ENCODE measurements around the gene NFILZ. TPM values are rescaled to one million over a fixed set of nuclear protein-coding genes. Genes with fewer than 3 reads are reported as not detected.
"Not testable (repeated sequence)": the region's sequence is repeated elsewhere in the genome, so short reads cannot be mapped to it uniquely, and the experiment has no call there.

The NFILZ gene
- polyA plus RNA-seq, 1 donor (not counting 4 experiments of a cell fraction or from before 2014, with no cell fraction given) = not detected

DNA sequence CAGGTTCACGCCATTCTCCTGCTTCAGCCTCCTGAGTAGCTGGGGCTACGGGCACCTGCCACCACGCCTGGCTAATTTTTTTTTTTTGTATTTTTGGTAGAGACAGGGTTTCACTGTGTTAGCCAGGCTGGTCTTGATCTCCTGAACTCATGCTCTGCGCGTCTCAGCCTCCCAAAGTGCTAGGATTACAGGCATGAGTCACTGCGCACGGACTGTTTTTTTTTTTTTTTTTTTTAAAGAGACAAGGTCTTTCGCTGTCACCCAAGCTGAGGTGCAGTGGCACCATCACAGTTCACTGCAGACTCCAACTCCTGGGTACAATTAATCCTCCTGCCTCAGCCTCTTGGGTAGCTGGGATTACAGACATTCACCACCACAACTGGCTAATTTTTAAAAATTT lies 11.7 kb upstream of the NFILZ start:
- TF ChIP-seq, protein P1, sequence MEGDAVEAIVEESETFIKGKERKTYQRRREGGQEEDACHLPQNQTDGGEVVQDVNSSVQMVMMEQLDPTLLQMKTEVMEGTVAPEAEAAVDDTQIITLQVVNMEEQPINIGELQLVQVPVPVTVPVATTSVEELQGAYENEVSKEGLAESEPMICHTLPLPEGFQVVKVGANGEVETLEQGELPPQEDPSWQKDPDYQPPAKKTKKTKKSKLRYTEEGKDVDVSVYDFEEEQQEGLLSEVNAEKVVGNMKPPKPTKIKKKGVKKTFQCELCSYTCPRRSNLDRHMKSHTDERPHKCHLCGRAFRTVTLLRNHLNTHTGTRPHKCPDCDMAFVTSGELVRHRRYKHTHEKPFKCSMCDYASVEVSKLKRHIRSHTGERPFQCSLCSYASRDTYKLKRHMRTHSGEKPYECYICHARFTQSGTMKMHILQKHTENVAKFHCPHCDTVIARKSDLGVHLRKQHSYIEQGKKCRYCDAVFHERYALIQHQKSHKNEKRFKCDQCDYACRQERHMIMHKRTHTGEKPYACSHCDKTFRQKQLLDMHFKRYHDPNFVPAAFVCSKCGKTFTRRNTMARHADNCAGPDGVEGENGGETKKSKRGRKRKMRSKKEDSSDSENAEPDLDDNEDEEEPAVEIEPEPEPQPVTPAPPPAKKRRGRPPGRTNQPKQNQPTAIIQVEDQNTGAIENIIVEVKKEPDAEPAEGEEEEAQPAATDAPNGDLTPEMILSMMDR (optimal IDR thresholded peaks at IDR 0.05 in 1 of 3, IDR thresholded peaks at IDR 0.05 in 1 of 3, conservative IDR thresholded peaks at IDR 0.05 in 1 of 3; ENCODE audit: extremely low read depth in 1 of 3, insufficient read depth in 2 of 3, low read length in 3 of 3) = no peak
- no peak for TF ChIP-seq EZH2 (IDR thresholded peaks at IDR 0.05; ENCODE audit: low read length)
- Histone ChIP-seq H2AFZ (ENCODE audit: control insufficient read depth, low read length) (no peak overlapping the region), H3K27ac (ENCODE audit: control insufficient read depth, insufficient read depth, low read length) (no peak overlapping the region), H3K4me1 (ENCODE audit: control insufficient read depth, extremely low read depth, insufficient read depth, low read length) (no peaks in the 10 kb centered on the region), H3K79me2 (ENCODE audit: control insufficient read depth, insufficient read depth, low read length) (no peaks in the 10 kb centered on the region), H4K20me1 (ENCODE audit: control insufficient read depth, extremely low read depth, insufficient read depth, low read length) (no peaks in the 10 kb centered on the region), H3K4me2 (ENCODE audit: control insufficient read depth, extremely low read depth, insufficient read depth, low read depth, low read length) (no peak overlapping the region), H3K9me3 (ENCODE audit: control insufficient read depth, low read depth, low read length) (peaks cover 4% of the 10 kb centered on the region), H3K4me3 (ENCODE audit: control insufficient read depth in 2 of 3, extremely low read depth in 1 of 3, insufficient read depth in 2 of 3, low read depth in 1 of 3, low read length in 3 of 3) (no peak overlapping the region), H3K9ac (ENCODE audit: control insufficient read depth, extremely low read depth, insufficient read depth, low read length) (no peak overlapping the region), H3K36me3 (ENCODE audit: control insufficient read depth in 2 of 2, extremely low read depth in 1 of 2, insufficient read depth in 2 of 2, low read length in 2 of 2) (no peaks in the 10 kb centered on the region), H3K27me3 (ENCODE audit: control insufficient read depth, extremely low read depth, insufficient read depth, low read length) (no peaks in the 10 kb centered on the region), H3K9me1 (ENCODE audit: control insufficient read depth, extremely low read depth, insufficient read depth, low read length) (no peaks in the 10 kb centered on the region)
- no peak for FAIRE-seq
- dilution Hi-C loops (cut with MboI; ENCODE audit: extremely low pct_ligation_motif_present, low sequenced_read_pairs) = no loop called here
- no peak for DNase-seq (ENCODE audit: low read depth, low spot score)

DNA sequence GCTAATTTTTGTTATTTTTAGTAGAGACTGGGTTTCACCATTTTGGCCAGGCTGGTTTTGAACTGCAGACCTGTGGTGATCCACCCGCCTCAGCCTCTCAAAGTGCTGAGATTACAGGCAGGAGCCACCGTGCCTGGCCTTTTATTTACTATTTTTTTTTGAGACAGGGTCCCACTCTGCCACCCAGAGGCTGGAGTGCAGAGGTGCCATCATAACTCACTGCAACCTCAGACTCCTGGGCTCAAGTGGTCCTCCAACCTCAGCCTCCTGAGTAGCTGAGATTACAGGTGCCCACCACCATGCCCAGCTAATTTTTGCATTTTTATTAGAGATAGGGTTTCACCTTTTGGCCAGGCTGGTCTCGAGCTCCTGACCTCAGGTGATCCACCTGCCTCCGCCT lies 7.5 kb upstream of the NFILZ start:
- H3K4me2 ChIP-seq (ENCODE audit: control insufficient read depth, extremely low read depth, insufficient read depth, low read depth, low read length); H3K27ac ChIP-seq (ENCODE audit: control insufficient read depth, insufficient read depth, low read length); H3K9me1 ChIP-seq (ENCODE audit: control insufficient read depth, extremely low read depth, insufficient read depth, low read length); H3K79me2 ChIP-seq (ENCODE audit: control insufficient read depth, insufficient read depth, low read length); DNase-seq (ENCODE audit: low read depth, low spot score); H3K9ac ChIP-seq (ENCODE audit: control insufficient read depth, extremely low read depth, insufficient read depth, low read length); H3K4me3 ChIP-seq (ENCODE audit: control insufficient read depth in 2 of 3, extremely low read depth in 1 of 3, insufficient read depth in 2 of 3, low read depth in 1 of 3, low read length in 3 of 3); FAIRE-seq; H3K27me3 ChIP-seq (ENCODE audit: control insufficient read depth, extremely low read depth, insufficient read depth, low read length); H3K4me1 ChIP-seq (ENCODE audit: control insufficient read depth, extremely low read depth, insufficient read depth, low read length); H4K20me1 ChIP-seq (ENCODE audit: control insufficient read depth, extremely low read depth, insufficient read depth, low read length); H2AFZ ChIP-seq (ENCODE audit: control insufficient read depth, low read length); H3K9me3 ChIP-seq (ENCODE audit: control insufficient read depth, low read depth, low read length); H3K36me3 ChIP-seq (ENCODE audit: control insufficient read depth in 2 of 2, extremely low read depth in 1 of 2, insufficient read depth in 2 of 2, low read length in 2 of 2); dilution Hi-C loops (cut with MboI; ENCODE audit: extremely low pct_ligation_motif_present, low sequenced_read_pairs): not testable (repeated sequence)

DNA sequence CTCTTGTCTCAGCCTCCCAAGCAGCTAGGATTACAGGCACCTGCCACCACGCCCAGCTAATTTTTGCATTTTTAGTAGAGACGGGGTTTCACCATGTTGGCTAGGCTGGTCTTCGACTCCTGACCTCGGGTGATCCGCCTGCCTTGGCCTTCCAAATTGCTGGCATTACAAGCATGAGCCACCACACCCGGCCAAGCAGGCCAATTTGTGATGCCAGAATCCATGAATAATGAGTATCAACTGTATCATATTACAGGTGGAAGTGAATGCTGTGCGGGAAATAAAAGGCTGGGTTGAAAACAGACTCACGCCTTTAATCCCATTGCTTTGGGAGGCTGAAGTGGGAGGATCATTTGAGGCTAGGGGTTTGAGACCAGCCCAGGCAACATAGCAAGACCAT lies 3.6 kb upstream of the NFILZ start:
- no peak for TF ChIP-seq EZH2 (IDR thresholded peaks at IDR 0.05; ENCODE audit: low read length)
- TF ChIP-seq, protein P1 (optimal IDR thresholded peaks at IDR 0.05 in 1 of 3, IDR thresholded peaks at IDR 0.05 in 1 of 3, conservative IDR thresholded peaks at IDR 0.05 in 1 of 3; ENCODE audit: extremely low read depth in 1 of 3, insufficient read depth in 2 of 3, low read length in 3 of 3) = no peak
- H3K4me1 ChIP-seq (ENCODE audit: control insufficient read depth, extremely low read depth, insufficient read depth, low read length) = no peaks in the 10 kb centered on the region
- no peak overlapping the region for H3K4me3 ChIP-seq (ENCODE audit: control insufficient read depth in 2 of 3, extremely low read depth in 1 of 3, insufficient read depth in 2 of 3, low read depth in 1 of 3, low read length in 3 of 3)
- DNase-seq (ENCODE audit: low read depth, low spot score) = no peak
- H3K9ac ChIP-seq (ENCODE audit: control insufficient read depth, extremely low read depth, insufficient read depth, low read length) = no peak overlapping the region
- no peaks in the 10 kb centered on the region for H3K36me3 ChIP-seq (ENCODE audit: control insufficient read depth in 2 of 2, extremely low read depth in 1 of 2, insufficient read depth in 2 of 2, low read length in 2 of 2)
- FAIRE-seq = no peak
- H3K9me3 ChIP-seq (ENCODE audit: control insufficient read depth, low read depth, low read length) = peaks cover 2% of the 10 kb centered on the region
- H4K20me1 ChIP-seq (ENCODE audit: control insufficient read depth, extremely low read depth, insufficient read depth, low read length) = no peaks in the 10 kb centered on the region
- H3K79me2 ChIP-seq (ENCODE audit: control insufficient read depth, insufficient read depth, low read length) = no peaks in the 10 kb centered on the region
- no peaks in the 10 kb centered on the region for H3K9me1 ChIP-seq (ENCODE audit: control insufficient read depth, extremely low read depth, insufficient read depth, low read length)
- H2AFZ ChIP-seq (ENCODE audit: control insufficient read depth, low read length) = no peak overlapping the region
- no peak overlapping the region for H3K4me2 ChIP-seq (ENCODE audit: control insufficient read depth, extremely low read depth, insufficient read depth, low read depth, low read length)
- dilution Hi-C loops (cut with MboI; ENCODE audit: extremely low pct_ligation_motif_present, low sequenced_read_pairs) = no loop called here
- H3K27ac ChIP-seq (ENCODE audit: control insufficient read depth, insufficient read depth, low read length) = no peak overlapping the region
- no peaks in the 10 kb centered on the region for H3K27me3 ChIP-seq (ENCODE audit: control insufficient read depth, extremely low read depth, insufficient read depth, low read length)
